ENCODE results near the gene TMEM72. TPM values are rescaled to one million over a fixed set of nuclear protein-coding genes. Genes with fewer than 3 reads are reported as not detected.
"Not testable (repeated sequence)": the region's sequence is repeated elsewhere in the genome, so short reads cannot be mapped to it uniquely, and the experiment has no call there.

Gene TMEM72
- total RNA-seq: not detected
- long read RNA-seq: 0 reads

GRCh38 chr10:44911081-44911540, at the start of gene TMEM72:
Gene TMEM72, plus strand, starts transcription at chr10:44911337. Its CDS starts 176 bp downstream, at chr10:44911513.
- DNase-seq (ENCODE audit: missing footprints): no peak
- intact Hi-C loops (cut with DNase I): no loop called here
- ATAC-seq: peak; percentile 77

DNA sequence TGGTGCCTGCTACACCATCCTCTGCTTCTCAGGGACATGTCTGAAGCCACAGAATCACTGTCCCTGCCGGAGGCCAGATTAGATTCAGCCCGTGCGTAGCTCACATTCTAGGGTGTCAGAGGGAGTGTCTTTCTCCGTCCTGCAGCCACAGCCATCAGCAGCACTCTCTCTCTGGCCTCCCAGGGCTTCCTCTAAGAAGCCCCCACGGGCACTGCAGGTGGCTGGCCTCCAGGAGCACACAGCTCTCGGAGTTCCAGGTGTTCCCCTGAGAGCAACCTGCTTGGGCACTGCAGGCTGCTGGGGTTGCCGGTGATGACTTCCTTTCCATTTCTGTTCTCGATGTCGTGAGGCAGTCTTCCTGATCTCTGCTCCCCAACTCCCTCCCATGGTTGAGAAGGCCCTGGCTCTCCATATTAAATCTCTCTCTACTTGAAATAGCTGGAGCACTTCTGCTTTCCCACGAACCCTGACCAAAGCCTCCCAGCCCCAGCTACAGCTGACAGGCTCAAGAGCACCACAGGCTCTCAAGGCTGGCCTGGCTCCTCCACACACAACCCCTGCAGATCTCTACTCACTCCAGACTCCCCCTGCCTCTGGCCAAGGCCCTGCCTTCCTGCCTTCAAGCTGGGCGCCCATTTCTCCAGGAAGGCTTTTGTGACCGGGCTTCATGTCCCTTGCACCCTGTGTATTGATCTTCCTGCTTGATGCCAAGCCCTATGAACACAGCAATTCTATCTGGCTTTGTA, 49.0 kb upstream of the TMEM72 start:
- intact Hi-C loops (cut with DNase I): loop anchor here (10.0 kb wide), 1 partner anchor 547 kb away; no protein-coding TSS in a partner anchor
- DNase-seq (ENCODE audit: missing footprints) (no peak), ATAC-seq (no peak)

GRCh38 chr10:44862924-44863323, 48.2 kb upstream of the TMEM72 start:
- intact Hi-C loops (cut with DNase I): loop anchor here (10.0 kb wide), 1 partner anchor 548 kb away; no protein-coding TSS in a partner anchor
- DNase-seq (ENCODE audit: missing footprints) (no peak), ATAC-seq (no peak)

GRCh38 chr10:44863344-44864047, 47.6 kb upstream of the TMEM72 start:
- intact Hi-C loops (cut with DNase I): loop anchor here (2.0 to 10.0 kb wide), 3 partner anchors 479 to 1193 kb away; partner anchors contain the start of gene CXCL12
- ATAC-seq (no peak), DNase-seq (ENCODE audit: missing footprints) (no peak)

DNA sequence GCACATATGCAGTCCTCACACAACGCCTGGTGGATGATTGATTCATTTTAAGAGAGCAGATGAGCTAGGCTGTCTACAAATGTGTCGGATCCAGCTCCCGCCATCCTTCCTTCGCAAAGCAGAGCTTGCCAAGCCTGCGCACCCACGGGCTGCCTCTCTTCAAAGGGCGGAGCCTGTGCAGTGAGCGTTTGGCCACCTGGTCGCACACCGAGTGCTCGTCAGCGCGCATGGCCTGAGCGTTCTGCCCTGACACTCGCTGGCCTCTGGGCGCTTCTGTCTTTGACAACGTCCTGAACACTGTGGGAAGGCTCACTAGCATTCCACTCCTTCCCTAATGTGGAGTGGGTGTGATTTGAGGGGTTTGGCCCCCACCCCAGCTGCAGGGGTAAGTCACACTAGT, 47.1 kb upstream of the TMEM72 start:
- peak; percentile 55 for ATAC-seq
- DNase-seq (ENCODE audit: missing footprints): no peak
- intact Hi-C loops (cut with DNase I): loop anchor here (2.0 to 10.0 kb wide), 3 partner anchors 479 to 1193 kb away; partner anchors contain the start of gene CXCL12

- intact Hi-C loops (cut with DNase I): loop anchor here (2.0 to 10.0 kb wide), 3 partner anchors 480 to 1194 kb away; partner anchors contain the start of gene CXCL12
- DNase-seq (ENCODE audit: missing footprints): peak; percentile 94
- peak; percentile 96 for ATAC-seq
Observed at GRCh38 chr10:44864637-44865288, 46.4 kb upstream of the TMEM72 start.

GRCh38 chr10:44865289-44865671, 45.9 kb upstream of the TMEM72 start:
- ATAC-seq (peak; percentile 37), DNase-seq (ENCODE audit: missing footprints) (peak; percentile 67)
- intact Hi-C loops (cut with DNase I): loop anchor here (2.0 to 10.0 kb wide), 3 partner anchors 480 to 1194 kb away; partner anchors contain the start of gene CXCL12

DNA sequence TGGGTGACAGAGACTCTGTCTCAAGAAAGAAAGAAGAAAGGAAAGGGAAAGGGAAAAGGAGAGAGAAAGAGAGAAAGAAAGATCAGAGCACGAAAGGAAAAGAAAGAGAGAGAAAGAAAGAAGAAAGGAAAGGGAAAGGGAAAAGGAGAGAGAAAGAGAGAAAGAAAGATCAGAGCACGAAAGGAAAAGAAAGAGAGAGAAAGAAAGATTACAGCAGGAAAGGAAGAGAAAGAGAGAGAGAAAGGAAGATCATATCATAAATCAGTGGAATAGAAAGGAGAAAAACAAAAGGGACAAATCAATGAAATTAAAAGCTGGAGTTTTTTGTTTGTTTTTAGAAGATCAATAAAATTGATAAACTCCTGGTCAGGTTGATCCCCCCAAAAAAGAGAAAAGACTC, 44.8 kb upstream of the TMEM72 start:
- not testable (repeated sequence) for DNase-seq (ENCODE audit: missing footprints)
- intact Hi-C loops (cut with DNase I): loop anchor here (10.0 kb wide), 1 partner anchor 552 kb away; no protein-coding TSS in a partner anchor

GRCh38 chr10:44870031-44870430, 41.1 kb upstream of the TMEM72 start:
- ATAC-seq (no peak), DNase-seq (ENCODE audit: missing footprints) (no peak)
- intact Hi-C loops (cut with DNase I): loop anchor here (10.0 kb wide), 1 partner anchor 105 kb away; the partner anchor contains the start of gene DEPP1

More for the DNA sequence above, 44.8 kb upstream of the TMEM72 start:
- not testable (repeated sequence) for ATAC-seq

DNA sequence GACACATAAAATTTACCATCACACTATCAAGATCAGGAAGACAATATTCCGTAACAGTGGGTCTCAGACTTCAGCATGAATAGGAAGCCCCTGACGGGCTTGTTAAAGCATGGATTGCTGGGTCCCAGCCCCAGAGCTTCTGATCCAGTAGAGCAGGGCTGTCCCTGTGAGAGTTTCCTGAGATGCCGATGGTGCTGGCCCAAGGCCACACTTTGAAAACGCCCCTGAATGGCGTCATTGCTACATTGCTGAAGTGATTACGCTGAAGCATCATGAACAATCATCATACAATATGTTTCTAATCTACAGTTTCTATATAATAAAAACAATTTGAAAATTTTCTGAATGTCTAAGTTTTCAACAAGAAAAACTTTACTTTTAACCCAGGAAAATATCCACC, 38.0 kb upstream of the TMEM72 start:
- intact Hi-C loops (cut with DNase I): loop anchor here (10.0 kb wide), 1 partner anchor 102 kb away; the partner anchor contains the start of gene DEPP1
- no peak for DNase-seq (ENCODE audit: missing footprints)
- peak; percentile 59 for ATAC-seq

DNA sequence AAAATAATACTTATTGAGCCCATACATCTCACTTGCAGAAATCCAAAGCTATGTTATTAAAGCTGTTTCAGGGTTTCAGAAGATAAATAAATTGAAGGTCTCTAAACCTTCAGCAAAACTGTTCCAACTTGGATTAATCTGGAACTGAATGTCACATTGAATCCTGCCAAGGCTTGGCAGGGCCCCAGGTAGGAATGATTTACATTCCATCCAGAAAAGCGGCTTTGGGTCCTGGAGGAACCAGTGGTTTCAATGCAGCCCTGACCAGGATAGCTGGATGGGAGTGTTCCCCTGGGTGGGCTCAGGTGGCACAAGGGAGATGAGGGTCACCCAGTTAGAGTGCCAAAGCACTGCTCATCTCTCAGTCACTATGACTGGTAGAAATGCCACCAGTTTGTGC, 37.0 kb upstream of the TMEM72 start:
- no peak for ATAC-seq
- intact Hi-C loops (cut with DNase I): loop anchor here (10.0 kb wide), 1 partner anchor 101 kb away; the partner anchor contains the start of gene DEPP1
- no peak for DNase-seq (ENCODE audit: missing footprints)

GRCh38 chr10:44878706-44879530, 32.2 kb upstream of the TMEM72 start:
- intact Hi-C loops (cut with DNase I): loop anchor here (10.0 kb wide), 1 partner anchor 96 kb away; the partner anchor contains the start of gene DEPP1
- peak; percentile 94 for DNase-seq (ENCODE audit: missing footprints)

GRCh38 chr10:44879531-44879899, 31.6 kb upstream of the TMEM72 start:
- intact Hi-C loops (cut with DNase I): loop anchor here (10.0 kb wide), 1 partner anchor 95 kb away; the partner anchor contains the start of gene DEPP1
- DNase-seq (ENCODE audit: missing footprints) (peak; percentile 69), ATAC-seq (peak; percentile 18)

More at GRCh38 chr10:44878706-44879530, 32.2 kb upstream of the TMEM72 start:
- peak; percentile 92 for ATAC-seq

DNA sequence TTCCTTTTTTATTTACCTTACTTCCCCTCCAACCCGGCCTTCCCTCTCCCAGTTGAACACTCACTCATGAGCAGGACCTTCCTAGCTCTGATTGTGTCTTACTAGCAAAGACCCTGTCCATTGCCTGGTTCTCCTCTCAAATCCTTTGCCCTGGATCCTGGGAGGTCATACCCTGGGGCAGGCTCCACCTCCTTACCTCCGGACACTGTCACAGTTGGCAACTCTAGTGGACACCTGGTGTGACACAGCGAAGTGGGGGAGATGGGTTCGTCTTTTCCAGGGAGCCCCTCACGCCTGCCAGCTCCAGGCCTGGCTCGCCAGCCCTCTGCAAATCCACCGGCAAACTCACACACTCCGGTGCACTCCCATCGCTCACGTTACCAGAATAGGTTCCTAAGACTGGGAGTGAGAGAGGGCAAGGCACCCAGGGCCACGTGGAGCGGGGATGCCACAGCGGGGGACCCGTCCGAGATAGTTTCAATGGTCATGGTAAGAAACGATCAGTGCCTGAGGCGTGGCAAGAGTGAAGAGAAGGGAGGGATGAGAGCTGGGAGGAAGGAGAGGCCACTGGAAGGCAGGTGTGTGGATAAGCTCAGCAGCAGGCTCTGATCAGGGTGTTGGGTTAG, 30.9 kb upstream of the TMEM72 start:
- no peak for ATAC-seq
- intact Hi-C loops (cut with DNase I): no loop called here
- no peak for DNase-seq (ENCODE audit: missing footprints)

DNA sequence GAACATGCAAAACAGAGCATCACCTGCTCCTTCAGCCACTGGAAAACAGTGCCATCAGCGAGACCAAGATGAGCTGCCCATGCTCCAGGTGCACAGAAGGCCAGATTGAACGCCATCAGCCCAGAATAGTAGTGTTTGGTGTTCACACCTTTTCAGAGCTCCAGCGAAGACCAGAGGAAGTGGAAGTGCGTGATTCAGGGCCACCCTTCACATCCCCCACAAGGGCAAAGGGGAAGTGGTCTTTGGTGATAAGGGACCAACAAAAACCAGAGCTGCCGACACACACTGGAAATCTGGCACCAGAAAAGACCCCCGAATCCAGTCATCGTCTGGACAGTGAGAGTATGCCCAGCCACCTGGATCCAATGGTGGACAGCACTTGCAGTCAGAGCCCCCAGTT, 29.5 kb upstream of the TMEM72 start:
- intact Hi-C loops (cut with DNase I): no loop called here
- ATAC-seq: no peak

GRCh38 chr10:44882166-44882720, 28.9 kb upstream of the TMEM72 start:
- ATAC-seq (no peak), DNase-seq (ENCODE audit: missing footprints) (no peak)
- intact Hi-C loops (cut with DNase I): no loop called here

More for the DNA sequence above, 29.5 kb upstream of the TMEM72 start:
- DNase-seq (ENCODE audit: missing footprints): no peak
